NCI-H146 treated with DMSO at 0.1 percent for 48 hours (cell line): ENCODE data around the gene TMOD2.

Source experiments
- DNase-seq: peaks from one replicate; lab custom pipeline; 2025; ENCODE audit not compliant: unreplicated experiment; lab: John Stamatoyannopoulos, UW

The TMOD2 gene

DNA sequence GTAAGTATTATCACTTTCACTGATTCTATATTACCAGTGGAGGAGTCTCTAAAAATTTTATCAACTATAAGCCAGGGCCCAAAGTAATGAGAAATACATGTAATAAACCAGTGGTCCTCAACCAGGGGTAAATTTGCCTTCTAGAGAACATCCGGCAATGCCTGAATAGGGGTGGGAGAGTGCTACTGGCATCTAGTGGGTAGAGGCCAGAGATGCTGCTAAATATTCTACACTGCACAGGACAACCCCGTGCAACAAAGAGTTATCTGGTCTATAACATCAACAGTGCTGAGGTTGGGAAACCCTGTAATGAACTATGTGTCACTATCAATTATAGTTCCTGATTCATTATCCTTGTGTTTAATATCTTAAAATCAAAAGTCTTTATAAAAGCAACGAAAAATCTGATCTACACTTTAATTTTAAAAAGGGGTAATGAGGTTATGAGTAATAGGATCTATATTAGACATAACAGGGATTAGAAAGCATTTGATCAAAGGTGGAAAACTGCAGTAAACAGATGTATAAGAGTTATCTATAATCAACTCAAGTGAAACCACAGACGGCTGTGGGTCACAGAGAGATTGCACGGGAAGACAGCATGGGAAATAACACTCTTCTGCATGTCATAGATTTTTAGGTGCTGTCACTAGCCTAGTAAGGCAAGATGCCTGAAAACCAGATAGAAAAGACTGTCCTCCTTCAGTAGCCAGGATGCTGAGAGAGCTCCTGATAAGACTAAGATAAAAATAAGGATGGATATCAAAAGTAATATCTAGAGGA lies 16.0 kb upstream of the TMOD2 start:
- DNase-seq: no peak

DNA sequence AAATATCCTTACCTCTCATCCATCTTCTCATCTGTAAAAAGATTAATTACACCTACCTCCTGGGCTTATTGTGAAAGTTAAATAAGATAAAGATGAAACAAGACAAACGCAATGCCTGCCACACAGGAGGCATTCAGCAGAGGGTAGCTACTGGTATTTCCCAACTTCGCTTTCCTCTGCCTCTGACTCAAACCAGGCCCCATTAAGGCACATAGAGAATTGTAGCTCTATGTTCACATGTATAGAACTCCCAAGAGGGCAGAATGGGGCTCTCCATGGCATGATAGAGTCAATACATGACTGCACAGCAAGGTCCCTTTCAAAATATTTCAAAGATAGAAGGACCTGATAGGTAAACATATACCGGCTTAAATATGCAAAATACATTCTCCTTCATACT lies 15.3 kb upstream of the TMOD2 start:
- DNase-seq: no peak

- peak; percentile 36 for DNase-seq
These were observed 14.5 kb upstream of the TMOD2 start for GRCh38 chr15:51736751-51737521.

GRCh38 chr15:51737522-51738305 lies 13.7 kb upstream of the TMOD2 start, which contains the start of gene LYSMD2:
TSS of gene LYSMD2 (minus strand) at chr15:51737655. CDS start at chr15:51737622, 33 bp downstream.
- peak; percentile 10 for DNase-seq

GRCh38 chr15:51738553-51738952 lies 12.8 kb upstream of the TMOD2 start:
- DNase-seq: no peak

DNA sequence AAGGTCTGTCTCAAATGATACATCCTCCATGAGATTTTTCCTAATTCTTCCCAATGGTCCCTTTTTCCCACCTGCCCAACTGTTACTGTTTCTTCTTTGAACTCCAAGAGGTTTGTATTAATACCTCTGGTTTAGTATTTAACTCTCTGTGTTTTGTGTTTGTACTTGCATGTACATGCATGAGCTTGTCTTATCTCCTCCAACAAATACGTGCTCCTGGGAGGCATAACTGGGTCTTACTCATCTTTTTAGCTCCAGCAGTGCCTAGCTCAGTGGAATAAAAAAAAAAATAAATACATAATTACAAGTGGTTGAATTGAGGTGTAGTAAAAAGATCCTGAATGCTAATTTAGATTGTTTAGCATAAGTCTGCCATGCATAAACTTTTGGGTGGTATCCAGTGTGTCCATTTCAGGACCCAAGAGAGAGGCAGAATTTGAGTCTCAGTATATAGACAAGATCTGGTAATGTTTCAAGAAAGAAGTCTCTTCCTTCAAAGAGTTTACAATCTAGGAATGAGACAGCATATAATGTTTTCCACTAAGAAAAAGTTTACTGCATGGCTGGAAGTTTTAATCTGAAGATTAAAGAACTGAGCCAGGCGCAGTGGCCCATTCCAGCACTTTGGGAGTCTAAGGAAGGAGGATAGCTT lies 12.2 kb upstream of the TMOD2 start:
- DNase-seq: no peak

DNA sequence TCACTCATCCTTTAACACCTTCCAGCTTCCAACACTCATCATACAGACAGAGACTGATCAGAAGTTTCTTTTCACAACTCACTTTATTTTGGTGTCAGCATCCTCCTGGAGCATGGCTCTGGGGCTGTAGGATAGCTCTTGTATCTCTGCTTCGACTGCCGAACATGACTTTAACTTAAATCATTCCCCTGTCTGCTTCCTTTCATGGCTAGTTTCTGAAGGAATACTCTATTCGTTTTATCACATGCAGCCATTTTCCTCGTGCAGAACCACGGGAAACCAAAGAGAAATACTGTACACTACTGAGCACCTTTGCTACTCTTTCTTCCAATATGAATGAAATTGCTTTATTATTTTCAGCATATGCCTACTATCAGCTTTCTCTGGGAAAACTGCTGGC lies 2.1 kb upstream of the TMOD2 start:
- no peak for DNase-seq

GRCh38 chr15:51750186-51750585 lies 1.2 kb upstream of the TMOD2 start:
- DNase-seq: no peak

GRCh38 chr15:51751697-51752683 lies 593 bp downstream of the TMOD2 start:
- peak; percentile 37 for DNase-seq

GRCh38 chr15:51752888-51753287 lies 1.5 kb downstream of the TMOD2 start:
- no peak for DNase-seq

DNA sequence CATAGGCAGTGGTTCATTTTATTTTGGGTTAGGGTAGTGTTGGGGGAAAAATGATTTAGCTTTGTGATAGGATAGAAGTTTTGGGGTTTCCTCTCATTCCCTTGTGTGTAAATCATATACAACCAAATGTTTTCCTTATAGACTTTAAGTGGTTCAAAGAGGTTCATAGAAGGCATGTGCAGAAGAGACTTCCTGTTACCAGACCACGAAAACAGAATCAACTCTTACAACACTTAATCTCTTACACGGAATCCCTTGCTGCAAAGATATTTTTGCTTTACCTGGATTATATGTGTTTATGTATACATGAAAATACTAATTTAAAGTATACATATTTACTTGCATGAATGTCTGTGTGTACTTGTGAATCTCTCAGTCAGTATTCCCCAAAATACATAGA lies 2.9 kb downstream of the TMOD2 start:
- DNase-seq: no peak

GRCh38 chr15:51755790-51756189 lies 4.4 kb downstream of the TMOD2 start:
- DNase-seq: no peak

GRCh38 chr15:51756482-51756881 lies 5.1 kb downstream of the TMOD2 start:
- DNase-seq: no peak

DNA sequence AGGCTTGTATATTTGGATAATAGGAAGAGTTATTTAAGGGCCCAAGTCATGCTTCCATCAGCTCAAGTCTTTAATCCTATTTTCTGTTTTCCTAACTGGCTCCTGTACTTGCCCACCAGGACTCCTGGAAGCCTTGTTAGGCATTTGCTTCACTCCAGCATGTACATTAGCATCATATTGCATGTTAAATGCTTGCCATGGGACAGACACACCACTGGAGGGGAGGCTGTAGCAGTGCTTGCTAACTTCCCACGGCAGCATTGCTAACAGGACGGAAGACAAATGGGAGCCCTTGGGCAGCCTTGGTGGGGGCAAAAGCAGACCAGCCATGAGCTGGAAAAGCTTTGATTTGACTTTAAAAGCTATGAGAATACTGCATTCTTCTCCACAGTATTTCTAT lies 6.1 kb downstream of the TMOD2 start:
- no peak for DNase-seq

DNA sequence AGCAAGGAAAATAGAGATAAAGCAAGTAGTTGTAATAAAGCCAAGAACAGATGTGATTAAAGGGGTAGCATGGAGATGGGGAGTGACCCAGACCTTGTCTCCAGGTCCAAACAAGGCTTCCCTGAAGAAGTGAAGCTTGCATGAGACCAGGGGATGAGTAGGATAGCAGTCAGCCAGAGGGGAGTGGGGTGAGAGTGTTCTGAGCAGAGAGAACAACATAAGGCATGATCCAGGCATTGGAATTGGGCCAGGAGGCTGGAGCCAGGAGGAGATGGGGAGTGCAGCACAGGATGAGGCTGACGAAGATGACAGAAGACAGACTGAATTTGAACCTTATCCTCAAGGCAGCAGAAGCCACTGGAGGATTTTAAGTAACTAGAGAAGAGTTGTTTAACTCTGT lies 7.2 kb downstream of the TMOD2 start:
- no peak for DNase-seq

GRCh38 chr15:51759557-51760070 lies 8.2 kb downstream of the TMOD2 start:
- DNase-seq: peak; percentile 9

DNA sequence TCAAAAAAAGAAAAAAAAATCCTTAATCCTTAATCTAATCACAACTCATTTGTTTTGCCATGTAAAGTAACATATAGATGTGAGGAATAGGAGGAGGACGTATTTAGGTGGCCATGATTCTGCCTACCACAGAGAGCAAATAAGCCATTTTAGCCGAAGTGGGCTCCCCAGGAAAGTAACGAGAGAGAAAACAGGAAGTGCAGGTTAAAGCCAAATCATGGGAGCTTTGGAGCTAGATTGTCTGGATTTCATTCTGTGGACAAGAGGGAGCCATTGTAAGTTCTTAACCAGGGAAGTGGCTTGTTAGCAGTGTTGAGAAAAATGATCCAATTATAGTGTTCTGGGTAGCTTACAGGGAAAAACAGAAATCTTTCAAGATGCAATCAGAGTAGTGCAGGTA lies 9.4 kb downstream of the TMOD2 start:
- no peak for DNase-seq

DNA sequence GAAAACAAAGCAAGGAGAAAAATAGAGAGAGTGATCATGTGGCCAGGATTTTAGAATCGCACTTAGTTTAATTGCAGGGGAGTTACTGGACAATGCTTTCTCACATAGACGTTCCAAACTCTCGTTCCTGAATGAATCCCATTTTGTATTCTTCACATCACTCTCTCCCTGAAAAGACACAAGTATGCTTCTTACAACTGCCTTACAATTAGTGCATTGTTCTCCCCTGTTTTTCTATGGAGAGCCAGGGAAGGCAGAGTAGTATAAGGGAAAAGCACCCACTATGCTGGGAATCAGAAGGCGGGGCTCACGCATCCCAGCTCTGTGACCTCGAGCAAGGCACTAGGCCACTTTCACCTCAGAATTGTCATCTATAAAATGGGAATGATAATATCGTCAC lies 14.4 kb downstream of the TMOD2 start:
- DNase-seq: no peak

DNA sequence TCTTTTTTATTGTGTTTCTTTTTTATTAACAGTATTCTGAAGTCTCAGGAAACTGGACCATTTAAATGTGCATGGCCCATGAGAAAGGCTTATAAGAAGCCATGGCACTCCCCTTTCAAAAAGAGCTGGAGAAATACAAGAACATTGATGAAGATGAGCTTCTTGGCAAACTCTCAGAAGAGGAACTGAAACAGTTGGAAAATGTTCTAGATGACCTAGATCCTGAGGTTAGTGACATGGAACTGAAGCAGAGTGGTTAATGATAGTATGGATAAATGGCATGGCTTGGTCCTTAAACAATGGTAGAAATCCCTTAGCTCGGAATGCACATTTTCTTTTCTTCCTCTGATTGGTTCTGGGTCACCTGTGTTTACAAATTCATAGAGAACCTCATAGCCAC lies 14.9 kb downstream of the TMOD2 start:
- DNase-seq: no peak

- no peak for DNase-seq
These were observed 16.6 kb downstream of the TMOD2 start for GRCh38 chr15:51768018-51768417.
